Naive thymus-derived CD4-positive, alpha-beta T cell (primary cell): ENCODE data around the gene TBC1D16. TPM values are rescaled to one million over a fixed set of nuclear protein-coding genes. Genes with fewer than 3 reads are reported as not detected.
A peak's percentile ranks its signal among the peaks of the same experiment; 100 is the strongest.

ENCODE experiments used
- ATAC-seq: fragments of 150-1000 bp; cut with Tn5 transposase; 2 replicates; pipeline ENCODE4 v1.10.0; 2021; ENCODE audit warnings: mild to moderate bottlenecking, moderate library complexity
- CTCF ChIA-PET: fragments of 350-600 bp; sonication (Branson Sonifier 250); formaldehyde crosslinking; loops from one replicate; lab custom pipeline; 2021; ENCODE audit warnings: antibody characterized with exemption; lab: Charles Lee
- POLR2A ChIA-PET: fragments of 350-600 bp; sonication (Branson Sonifier 250); formaldehyde crosslinking; loops from one replicate; lab custom pipeline; 2021; ENCODE audit warnings: antibody characterized with exemption, inconsistent platforms; lab: Charles Lee
- DNase-seq, 9 donors: peaks; one replicate each; pipeline versions ENCODE4 v3.0.0 to v3.0.0-alpha.2; 2020 to 2022; ENCODE audit warnings: mixed read lengths in 1 of 9
- H3K27ac ChIP-seq: one replicate; pipeline ENCODE4 v1.7.0; 2013; ENCODE audit warnings: mild to moderate bottlenecking, low read depth, low read length, moderate library complexity
- H3K27me3 ChIP-seq, 2 donors: one replicate each; pipeline ENCODE4 v1.7.0; 2013; ENCODE audit warnings: low read length in 2 of 2, mild to moderate bottlenecking in 2 of 2, moderate library complexity in 2 of 2; ENCODE audit not compliant: control insufficient read depth in 2 of 2, insufficient read depth in 2 of 2
- H3K36me3 ChIP-seq, 3 experiments: 1 replicate in 2 of 3; 2 replicates in 1 of 3; pipeline ENCODE4 v1.7.0; 2013; ENCODE audit warnings: low read length in 3 of 3, mild to moderate bottlenecking in 3 of 3, moderate library complexity in 1 of 3; ENCODE audit not compliant: insufficient read depth in 3 of 3, control insufficient read depth in 2 of 3
- H3K4me1 ChIP-seq, 2 donors: one replicate each; pipeline ENCODE4 v1.7.0; 2013; ENCODE audit warnings: low read length in 2 of 2, mild to moderate bottlenecking in 2 of 2, moderate library complexity in 1 of 2; ENCODE audit not compliant: control insufficient read depth in 2 of 2, insufficient read depth in 2 of 2
- H3K4me3 ChIP-seq: 2 replicates; pipeline ENCODE4 v1.7.0; 2013; ENCODE audit warnings: mild to moderate bottlenecking, low read length
- H3K9me3 ChIP-seq, 3 experiments: 1 replicate in 2 of 3; 2 replicates in 1 of 3; pipeline ENCODE4 v1.7.0; 2013; ENCODE audit warnings: low read length in 3 of 3; ENCODE audit not compliant: control insufficient read depth in 2 of 3
- H3K27ac Mint-ChIP-seq, 9 donors: one replicate each; pipeline ENCODE4 v1.8.0; 2020 to 2022; ENCODE audit warnings: mixed read lengths in 9 of 9, mild to moderate bottlenecking in 8 of 9, moderate library complexity in 5 of 9, inconsistent platforms in 2 of 9
- H3K27me3 Mint-ChIP-seq, 5 donors: one replicate each; pipeline ENCODE4 v1.8.0; 2021 to 2022; ENCODE audit warnings: mixed read lengths in 5 of 5, mild to moderate bottlenecking in 1 of 5
- H3K36me3 Mint-ChIP-seq, 5 donors: one replicate each; pipeline ENCODE4 v1.8.0; 2020 to 2022; ENCODE audit warnings: mixed read lengths in 5 of 5, mild to moderate bottlenecking in 3 of 5, inconsistent platforms in 1 of 5
- H3K4me1 Mint-ChIP-seq, 7 donors: one replicate each; pipeline ENCODE4 v1.8.0; 2020 to 2022; ENCODE audit warnings: mixed read lengths in 7 of 7, mild to moderate bottlenecking in 3 of 7, inconsistent platforms in 1 of 7
- H3K4me3 Mint-ChIP-seq, 10 donors: one replicate each; pipeline ENCODE4 v1.8.0; 2020 to 2022; ENCODE audit warnings: mild to moderate bottlenecking in 10 of 10, mixed read lengths in 10 of 10, moderate library complexity in 6 of 10, inconsistent platforms in 2 of 10
- H3K9me3 Mint-ChIP-seq, 11 donors: one replicate each; pipeline ENCODE4 v1.8.0; 2020 to 2022; ENCODE audit warnings: mixed read lengths in 11 of 11, mild to moderate bottlenecking in 4 of 11, inconsistent platforms in 1 of 11, moderate library complexity in 1 of 11
- intact Hi-C, 2 donors: fragments of 100-400 bp; cut with micrococcal nuclease; formaldehyde crosslinking; loops; one replicate each; pipeline ENCODE4 v1.15.1; 2023
- polyA plus RNA-seq, 2 donors: library from polyadenylated mRNA; unstranded; fragments of 300-500 nt; fragmentation: Illumina TruSeq; gene quantifications; one replicate each; pipeline ENCODE4 v1.2.3, GENCODE V29; 2021
- total RNA-seq, 6 experiments: library from RNA in 5 of 6; stranded (reverse) in 5 of 6; gene quantifications; 1 replicate in 5 of 6; 2 replicates in 1 of 6; pipeline ENCODE4 v1.2.3 and lab custom pipeline; 2021 to 2026

TBC1D16 gene
- total and polyA plus RNA-seq, 7 experiments from 2014 or later: 0.44 to 2.5 (median 1.2) TPM

GRCh38 chr17:79916991-79917901, 118.4 kb downstream of the TBC1D16 start:
- no peak for ATAC-seq
- no peak overlapping the region for H3K27ac Mint-ChIP-seq
- H3K4me1 Mint-ChIP-seq: peaks cover 0 to 5% (median 0%) of the 10 kb centered on the region in 7 donors
- intact Hi-C loops: loop anchor here (1.0 to 10.0 kb wide), 5 partner anchors 72 to 175 kb away; partner anchors contain the start of gene CBX4 (in 1 of the 2)
- ChIA-PET CTCF (interaction anchor here (0.6 to 1.4 kb wide), 3 partner anchors 70 to 126 kb away, joined by 3 to 4 read pairs (median 3); no protein-coding TSS in a partner anchor), POLR2A (no interaction called here)
- H3K27me3 ChIP-seq: no peaks in the 10 kb centered on the region
- H3K27ac ChIP-seq: no peak overlapping the region
- no peaks in the 10 kb centered on the region for H3K9me3 ChIP-seq
- H3K4me3 ChIP-seq: no peak overlapping the region
- H3K4me1 ChIP-seq: no peaks in the 10 kb centered on the region
- H3K9me3 Mint-ChIP-seq: no peaks in the 10 kb centered on the region
- H3K36me3 ChIP-seq: no peaks in the 10 kb centered on the region
- H3K27me3 Mint-ChIP-seq: peaks cover 0 to 13% (median 0%) of the 10 kb centered on the region in 5 donors
- no peaks in the 10 kb centered on the region for H3K36me3 Mint-ChIP-seq
- no peak for DNase-seq
- no peak overlapping the region for H3K4me3 Mint-ChIP-seq

- ChIA-PET CTCF (interaction anchor here (0.6 to 1.4 kb wide), 4 partner anchors 69 to 171 kb away, joined by 3 to 4 read pairs (median 3); no protein-coding TSS in a partner anchor), POLR2A (no interaction called here)
- no peak overlapping the region for H3K27ac ChIP-seq
- Mint-ChIP-seq H3K4me1 (peaks cover 0 to 5% (median 0%) of the 10 kb centered on the region in 7 donors), H3K4me3 (no peak overlapping the region), H3K9me3 (no peaks in the 10 kb centered on the region), H3K27ac (no peak overlapping the region), H3K36me3 (no peaks in the 10 kb centered on the region), H3K27me3 (peaks cover 0 to 14% (median 0%) of the 10 kb centered on the region in 5 donors)
- no peak for DNase-seq
- H3K4me1 ChIP-seq: no peaks in the 10 kb centered on the region
- intact Hi-C loops: loop anchor here (1.0 to 10.0 kb wide), 5 partner anchors 72 to 174 kb away; partner anchors contain the start of gene CBX4 (in 1 of the 2)
- no peak for ATAC-seq
- H3K4me3 ChIP-seq: no peak overlapping the region
- no peaks in the 10 kb centered on the region for H3K36me3 ChIP-seq
- no peaks in the 10 kb centered on the region for H3K27me3 ChIP-seq
- no peaks in the 10 kb centered on the region for H3K9me3 ChIP-seq
Observed at GRCh38 chr17:79916506-79916905, 119.2 kb downstream of the TBC1D16 start.

DNA sequence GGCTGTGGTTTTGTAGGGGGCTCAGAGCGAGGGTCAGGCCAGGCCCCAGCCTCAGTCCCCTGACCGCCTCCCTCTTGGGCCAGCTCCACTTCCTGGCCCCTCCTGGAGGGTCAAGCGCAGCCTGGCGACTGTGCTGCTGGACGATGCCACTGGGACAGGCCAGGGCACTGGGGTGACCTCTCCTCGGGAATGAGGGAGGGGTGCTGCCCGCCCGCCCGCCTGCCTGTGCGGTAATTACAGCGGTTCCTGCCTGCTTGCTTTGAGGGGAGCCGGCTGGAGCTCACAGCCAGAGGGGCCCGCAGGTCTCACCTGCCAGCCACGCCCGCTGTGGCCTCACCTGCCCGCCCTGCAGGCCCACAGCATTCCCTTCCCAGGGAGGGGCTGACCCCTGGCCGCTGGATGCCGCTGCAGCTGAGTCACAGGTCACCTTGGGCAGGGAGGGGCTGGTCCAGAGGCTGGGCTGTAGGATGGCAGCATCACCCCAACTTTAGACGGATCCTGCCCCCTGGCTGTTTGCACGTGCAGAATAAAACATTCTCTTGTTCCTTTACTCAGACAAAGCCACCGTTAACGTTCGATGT, 119.7 kb downstream of the TBC1D16 start:
- no peak overlapping the region for H3K27ac Mint-ChIP-seq
- peak in 4 of 9 donors; percentile 11 to 47 (median 30) for DNase-seq
- ATAC-seq: peak; percentile 40
- no peak overlapping the region for H3K4me3 Mint-ChIP-seq
- Histone ChIP-seq H3K9me3 (no peaks in the 10 kb centered on the region), H3K4me3 (no peak overlapping the region), H3K27me3 (no peaks in the 10 kb centered on the region), H3K4me1 (no peaks in the 10 kb centered on the region), H3K27ac (no peak overlapping the region), H3K36me3 (no peaks in the 10 kb centered on the region)
- POLR2A ChIA-PET: no interaction called here
- peaks cover 0 to 14% (median 0%) of the 10 kb centered on the region in 5 donors for H3K27me3 Mint-ChIP-seq
- CTCF ChIA-PET: interaction anchor here (1.0 to 1.4 kb wide), 3 partner anchors 74 to 170 kb away, joined by 3 to 5 read pairs (median 3); no protein-coding TSS in a partner anchor
- intact Hi-C loops: loop anchor here (1.0 to 10.0 kb wide), 5 partner anchors 71 to 174 kb away; partner anchors contain the start of gene CBX4 (in 1 of the 2)
- peaks cover 0 to 5% (median 0%) of the 10 kb centered on the region in 7 donors for H3K4me1 Mint-ChIP-seq
- no peaks in the 10 kb centered on the region for H3K36me3 Mint-ChIP-seq
- no peaks in the 10 kb centered on the region for H3K9me3 Mint-ChIP-seq

GRCh38 chr17:79914813-79915740, 120.6 kb downstream of the TBC1D16 start:
- H3K27ac ChIP-seq: no peak overlapping the region
- peaks cover 0 to 14% (median 0%) of the 10 kb centered on the region in 5 donors for H3K27me3 Mint-ChIP-seq
- intact Hi-C loops: loop anchor here (5.0 to 10.0 kb wide), 2 partner anchors 70 to 128 kb away; no protein-coding TSS in a partner anchor
- no peaks in the 10 kb centered on the region for H3K36me3 Mint-ChIP-seq
- peaks cover 0 to 5% (median 0%) of the 10 kb centered on the region in 7 donors for H3K4me1 Mint-ChIP-seq
- no peaks in the 10 kb centered on the region for H3K27me3 ChIP-seq
- CTCF ChIA-PET: interaction anchor here (0.5 to 1.4 kb wide), 3 partner anchors 73 to 174 kb away, joined by 3 to 5 read pairs (median 3); no protein-coding TSS in a partner anchor
- POLR2A ChIA-PET: no interaction called here
- no peak for DNase-seq
- peak overlapping the region in 1 of 9 donors; percentile 38 for H3K27ac Mint-ChIP-seq
- no peaks in the 10 kb centered on the region for H3K4me1 ChIP-seq
- H3K9me3 Mint-ChIP-seq: no peaks in the 10 kb centered on the region
- no peaks in the 10 kb centered on the region for H3K9me3 ChIP-seq
- ATAC-seq: no peak
- no peaks in the 10 kb centered on the region for H3K36me3 ChIP-seq
- no peak overlapping the region for H3K4me3 ChIP-seq
- H3K4me3 Mint-ChIP-seq: no peak overlapping the region

DNA sequence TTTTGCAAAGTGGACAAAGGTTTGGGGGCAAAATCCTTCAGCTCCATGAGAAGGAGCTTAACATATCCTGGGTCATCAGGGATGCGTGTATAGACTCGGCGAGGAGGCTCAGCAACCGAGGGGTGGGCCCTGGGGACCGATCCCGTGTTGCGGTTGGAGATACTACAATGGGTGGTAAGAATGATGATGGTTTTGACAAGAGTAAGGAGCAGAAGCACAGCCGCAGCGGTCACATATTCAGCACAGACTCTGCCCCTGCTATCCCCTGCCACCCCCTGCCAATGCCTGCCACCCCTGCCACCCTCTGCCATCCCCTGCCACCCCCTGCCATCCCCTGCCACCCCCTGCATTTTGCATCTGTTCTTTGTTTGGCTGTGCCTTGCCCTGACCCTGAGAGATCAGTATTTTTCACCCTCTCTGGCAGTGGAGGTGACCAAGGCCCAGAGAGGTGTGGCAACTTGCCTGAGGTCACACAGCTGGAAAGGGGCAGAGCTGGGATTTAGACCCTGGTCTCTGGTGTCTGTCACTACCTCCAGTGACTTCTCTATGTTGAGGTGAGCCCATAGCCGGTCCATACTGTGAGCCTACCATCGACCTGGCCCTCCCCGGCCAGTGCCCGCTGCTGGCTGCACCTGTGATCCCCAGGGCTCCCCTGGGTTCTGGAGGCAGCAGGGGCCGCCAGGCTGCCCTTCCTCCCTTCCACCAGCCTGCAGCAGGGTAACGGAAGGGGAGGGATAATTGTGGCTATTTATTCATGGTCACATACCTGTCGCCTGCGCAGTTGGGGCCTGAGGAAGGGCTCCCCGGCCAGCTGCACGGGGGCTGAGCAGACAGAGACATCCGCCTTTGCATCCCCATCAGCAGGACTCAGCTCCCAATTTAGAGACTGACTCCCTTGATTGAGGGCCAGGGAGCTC, 121.5 kb downstream of the TBC1D16 start:
- Mint-ChIP-seq H3K27me3 (peaks cover 0 to 14% (median 5%) of the 10 kb centered on the region in 5 donors), H3K4me3 (no peak overlapping the region), H3K4me1 (peaks cover 0 to 5% (median 0%) of the 10 kb centered on the region in 7 donors), H3K36me3 (no peaks in the 10 kb centered on the region), H3K27ac (no peak overlapping the region), H3K9me3 (no peaks in the 10 kb centered on the region)
- Histone ChIP-seq H3K9me3 (no peaks in the 10 kb centered on the region), H3K27me3 (no peaks in the 10 kb centered on the region), H3K36me3 (no peaks in the 10 kb centered on the region), H3K27ac (no peak overlapping the region), H3K4me3 (no peak overlapping the region), H3K4me1 (no peaks in the 10 kb centered on the region)
- no peak for ATAC-seq
- CTCF ChIA-PET: no interaction called here
- intact Hi-C loops: loop anchor here in 1 of 2 donors (10.0 kb wide), 1 partner anchor 69 kb away; no protein-coding TSS in a partner anchor
- DNase-seq: no peak
- POLR2A ChIA-PET: no interaction called here
